Osteocyte (in vitro differentiated cells): ENCODE measurements around the gene SCPEP1. TPM values are rescaled to one million over a fixed set of nuclear protein-coding genes. Genes with fewer than 3 reads are reported as not detected.

Source experiments
- DNase-seq: peaks from one replicate; pipeline ENCODE4 v3.0.0; 2021; ENCODE audit warnings: mixed read lengths; ENCODE audit not compliant: unreplicated experiment; ENCODE audit errors: extremely low spot score
- H3K27ac Mint-ChIP-seq: one replicate; pipeline ENCODE4 v1.8.0; 2021; ENCODE audit warnings: mild to moderate bottlenecking, mixed read lengths; ENCODE audit not compliant: unreplicated experiment
- H3K27me3 Mint-ChIP-seq: one replicate; pipeline ENCODE4 v1.8.0; 2021; ENCODE audit warnings: mixed read lengths; ENCODE audit not compliant: unreplicated experiment
- H3K36me3 Mint-ChIP-seq: one replicate; pipeline ENCODE4 v1.8.0; 2021; ENCODE audit warnings: mixed read lengths; ENCODE audit not compliant: unreplicated experiment
- H3K4me1 Mint-ChIP-seq: one replicate; pipeline ENCODE4 v1.8.0; 2021; ENCODE audit warnings: mixed read lengths; ENCODE audit not compliant: unreplicated experiment
- H3K4me3 Mint-ChIP-seq: one replicate; pipeline ENCODE4 v1.8.0; 2021; ENCODE audit warnings: mild to moderate bottlenecking, moderate library complexity, mixed read lengths; ENCODE audit not compliant: unreplicated experiment
- H3K9me3 Mint-ChIP-seq: one replicate; pipeline ENCODE4 v1.8.0; 2021; ENCODE audit warnings: mixed read lengths; ENCODE audit not compliant: unreplicated experiment
- CTCF ChIP-seq: fragments of 200-600 bp; sonication (generic); IDR thresholded peaks from 2 replicates; pipeline ENCODE4 v1.5.0; 2021; ENCODE audit warnings: antibody characterized with exemption, mild to moderate bottlenecking, moderate library complexity
- total RNA-seq: library from RNA; stranded (reverse); gene quantifications from 2 replicates; pipeline ENCODE4 v1.2.1, GENCODE V29; 2021

Gene SCPEP1
- total RNA-seq, 1 donor from 2014 or later, result 68.9 TPM

- DNase-seq, result no peak
- no peaks in the 10 kb centered on the region for H3K36me3 Mint-ChIP-seq
- peaks cover 15% of the 10 kb centered on the region for H3K27me3 Mint-ChIP-seq
- no peak overlapping the region for H3K27ac Mint-ChIP-seq
- H3K9me3 Mint-ChIP-seq, result no peaks in the 10 kb centered on the region
- H3K4me3 Mint-ChIP-seq, result no peak overlapping the region
- TF ChIP-seq CTCF, result no peak
- no peaks in the 10 kb centered on the region for H3K4me1 Mint-ChIP-seq
These were observed 70.2 kb downstream of the SCPEP1 start for GRCh38 chr17:57048096-57048495.

GRCh38 chr17:57050306-57050705, 72.4 kb downstream of the SCPEP1 start:
- no peaks in the 10 kb centered on the region for H3K9me3 Mint-ChIP-seq
- no peak for DNase-seq
- no peaks in the 10 kb centered on the region for H3K4me1 Mint-ChIP-seq
- H3K4me3 Mint-ChIP-seq, result no peak overlapping the region
- H3K36me3 Mint-ChIP-seq, result no peaks in the 10 kb centered on the region
- no peak for TF ChIP-seq CTCF
- H3K27me3 Mint-ChIP-seq, result peaks cover 17% of the 10 kb centered on the region
- no peak overlapping the region for H3K27ac Mint-ChIP-seq

DNA sequence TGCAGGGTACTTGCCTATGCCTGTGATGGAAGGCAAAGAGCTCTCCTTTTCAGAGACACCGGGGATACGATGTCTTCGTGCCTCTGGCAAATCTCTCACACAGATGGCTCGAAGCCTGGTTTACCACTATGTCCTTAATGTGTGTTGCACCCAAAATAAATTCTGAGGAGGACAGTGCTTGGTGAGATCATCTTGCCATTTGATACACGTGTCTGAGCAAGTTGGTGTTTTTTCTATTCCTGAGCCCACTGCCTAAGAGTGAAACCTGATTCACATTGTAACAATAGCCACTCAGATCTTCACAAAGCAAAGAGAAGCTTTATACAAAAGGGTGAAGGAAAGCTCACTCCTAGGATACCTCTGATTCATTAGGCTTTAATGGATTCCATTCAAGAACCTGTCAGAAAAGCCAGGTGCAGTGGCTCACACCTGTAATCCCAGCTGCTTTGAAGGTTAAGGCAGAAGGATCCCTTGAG, 74.0 kb downstream of the SCPEP1 start:
- TF ChIP-seq CTCF, result no peak
- H3K27ac Mint-ChIP-seq, result no peak overlapping the region
- DNase-seq, result no peak
- H3K4me3 Mint-ChIP-seq, result no peak overlapping the region
- peaks cover 21% of the 10 kb centered on the region for H3K27me3 Mint-ChIP-seq
- no peaks in the 10 kb centered on the region for H3K4me1 Mint-ChIP-seq
- no peaks in the 10 kb centered on the region for H3K36me3 Mint-ChIP-seq
- H3K9me3 Mint-ChIP-seq, result no peaks in the 10 kb centered on the region

Other genes starting within 250 kb of the SCPEP1 start
- 1.6 and 2.4 TPM in 2 replicates for gene C17orf67, start 144.2 kb upstream of the SCPEP1 start, total RNA-seq
- 6.6 and 7.1 TPM in 2 replicates for gene DGKE, start 144.0 kb upstream of the SCPEP1 start, total RNA-seq
- gene TRIM25, start 64.1 kb upstream of the SCPEP1 start, total RNA-seq, result 28.1 and 35.1 TPM in 2 replicates
- gene COIL, start 17.1 kb upstream of the SCPEP1 start, total RNA-seq, result 14.9 and 15.2 TPM in 2 replicates
- gene AKAP1, start 107.1 kb downstream of the SCPEP1 start, total RNA-seq, result 16.8 and 18.5 TPM in 2 replicates